Measurements from ENCODE around the gene ZBTB8OS. TPM values are rescaled to one million over a fixed set of nuclear protein-coding genes. Genes with fewer than 3 reads are reported as not detected.
A peak's percentile ranks its signal among the peaks of the same experiment; 100 is the strongest.

ZBTB8OS gene
- total and polyA plus RNA-seq, 9 of the 15 experiments (the other 6 are each of a cell fraction or from before 2014, with no cell fraction given) = 54.8 to 230 (median 107) TPM

DNA sequence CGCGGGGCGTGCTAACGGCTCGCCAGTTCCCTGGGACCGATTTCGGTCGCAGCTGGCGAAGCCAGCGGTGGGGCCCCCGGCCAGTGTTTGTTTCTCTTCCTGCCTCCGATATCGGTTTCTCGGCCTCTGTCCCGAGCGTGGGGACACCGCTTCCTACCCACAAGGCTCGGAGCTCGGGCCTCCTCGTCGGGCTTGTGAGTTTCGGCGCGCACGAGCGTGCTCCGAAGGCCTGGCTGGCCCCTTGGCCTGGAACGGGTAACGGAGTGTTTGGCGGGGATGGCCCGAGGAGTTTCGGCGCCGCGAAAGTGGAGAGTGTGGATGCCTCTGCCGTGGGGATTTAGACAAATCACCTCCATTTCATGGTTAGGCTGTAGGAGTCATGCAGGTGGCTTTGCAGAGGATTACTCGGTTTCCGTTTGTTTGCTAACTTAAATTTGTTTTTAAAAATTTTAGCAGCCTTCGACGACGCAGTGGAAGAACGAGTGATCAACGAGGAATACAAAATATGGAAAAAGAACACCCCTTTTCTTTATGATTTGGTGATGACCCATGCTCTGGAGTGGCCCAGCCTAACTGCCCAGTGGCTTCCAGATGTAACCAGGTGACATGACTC lies 1.2 kb upstream of the ZBTB8OS start (continued):
- TF ChIP-seq, protein P1, sequence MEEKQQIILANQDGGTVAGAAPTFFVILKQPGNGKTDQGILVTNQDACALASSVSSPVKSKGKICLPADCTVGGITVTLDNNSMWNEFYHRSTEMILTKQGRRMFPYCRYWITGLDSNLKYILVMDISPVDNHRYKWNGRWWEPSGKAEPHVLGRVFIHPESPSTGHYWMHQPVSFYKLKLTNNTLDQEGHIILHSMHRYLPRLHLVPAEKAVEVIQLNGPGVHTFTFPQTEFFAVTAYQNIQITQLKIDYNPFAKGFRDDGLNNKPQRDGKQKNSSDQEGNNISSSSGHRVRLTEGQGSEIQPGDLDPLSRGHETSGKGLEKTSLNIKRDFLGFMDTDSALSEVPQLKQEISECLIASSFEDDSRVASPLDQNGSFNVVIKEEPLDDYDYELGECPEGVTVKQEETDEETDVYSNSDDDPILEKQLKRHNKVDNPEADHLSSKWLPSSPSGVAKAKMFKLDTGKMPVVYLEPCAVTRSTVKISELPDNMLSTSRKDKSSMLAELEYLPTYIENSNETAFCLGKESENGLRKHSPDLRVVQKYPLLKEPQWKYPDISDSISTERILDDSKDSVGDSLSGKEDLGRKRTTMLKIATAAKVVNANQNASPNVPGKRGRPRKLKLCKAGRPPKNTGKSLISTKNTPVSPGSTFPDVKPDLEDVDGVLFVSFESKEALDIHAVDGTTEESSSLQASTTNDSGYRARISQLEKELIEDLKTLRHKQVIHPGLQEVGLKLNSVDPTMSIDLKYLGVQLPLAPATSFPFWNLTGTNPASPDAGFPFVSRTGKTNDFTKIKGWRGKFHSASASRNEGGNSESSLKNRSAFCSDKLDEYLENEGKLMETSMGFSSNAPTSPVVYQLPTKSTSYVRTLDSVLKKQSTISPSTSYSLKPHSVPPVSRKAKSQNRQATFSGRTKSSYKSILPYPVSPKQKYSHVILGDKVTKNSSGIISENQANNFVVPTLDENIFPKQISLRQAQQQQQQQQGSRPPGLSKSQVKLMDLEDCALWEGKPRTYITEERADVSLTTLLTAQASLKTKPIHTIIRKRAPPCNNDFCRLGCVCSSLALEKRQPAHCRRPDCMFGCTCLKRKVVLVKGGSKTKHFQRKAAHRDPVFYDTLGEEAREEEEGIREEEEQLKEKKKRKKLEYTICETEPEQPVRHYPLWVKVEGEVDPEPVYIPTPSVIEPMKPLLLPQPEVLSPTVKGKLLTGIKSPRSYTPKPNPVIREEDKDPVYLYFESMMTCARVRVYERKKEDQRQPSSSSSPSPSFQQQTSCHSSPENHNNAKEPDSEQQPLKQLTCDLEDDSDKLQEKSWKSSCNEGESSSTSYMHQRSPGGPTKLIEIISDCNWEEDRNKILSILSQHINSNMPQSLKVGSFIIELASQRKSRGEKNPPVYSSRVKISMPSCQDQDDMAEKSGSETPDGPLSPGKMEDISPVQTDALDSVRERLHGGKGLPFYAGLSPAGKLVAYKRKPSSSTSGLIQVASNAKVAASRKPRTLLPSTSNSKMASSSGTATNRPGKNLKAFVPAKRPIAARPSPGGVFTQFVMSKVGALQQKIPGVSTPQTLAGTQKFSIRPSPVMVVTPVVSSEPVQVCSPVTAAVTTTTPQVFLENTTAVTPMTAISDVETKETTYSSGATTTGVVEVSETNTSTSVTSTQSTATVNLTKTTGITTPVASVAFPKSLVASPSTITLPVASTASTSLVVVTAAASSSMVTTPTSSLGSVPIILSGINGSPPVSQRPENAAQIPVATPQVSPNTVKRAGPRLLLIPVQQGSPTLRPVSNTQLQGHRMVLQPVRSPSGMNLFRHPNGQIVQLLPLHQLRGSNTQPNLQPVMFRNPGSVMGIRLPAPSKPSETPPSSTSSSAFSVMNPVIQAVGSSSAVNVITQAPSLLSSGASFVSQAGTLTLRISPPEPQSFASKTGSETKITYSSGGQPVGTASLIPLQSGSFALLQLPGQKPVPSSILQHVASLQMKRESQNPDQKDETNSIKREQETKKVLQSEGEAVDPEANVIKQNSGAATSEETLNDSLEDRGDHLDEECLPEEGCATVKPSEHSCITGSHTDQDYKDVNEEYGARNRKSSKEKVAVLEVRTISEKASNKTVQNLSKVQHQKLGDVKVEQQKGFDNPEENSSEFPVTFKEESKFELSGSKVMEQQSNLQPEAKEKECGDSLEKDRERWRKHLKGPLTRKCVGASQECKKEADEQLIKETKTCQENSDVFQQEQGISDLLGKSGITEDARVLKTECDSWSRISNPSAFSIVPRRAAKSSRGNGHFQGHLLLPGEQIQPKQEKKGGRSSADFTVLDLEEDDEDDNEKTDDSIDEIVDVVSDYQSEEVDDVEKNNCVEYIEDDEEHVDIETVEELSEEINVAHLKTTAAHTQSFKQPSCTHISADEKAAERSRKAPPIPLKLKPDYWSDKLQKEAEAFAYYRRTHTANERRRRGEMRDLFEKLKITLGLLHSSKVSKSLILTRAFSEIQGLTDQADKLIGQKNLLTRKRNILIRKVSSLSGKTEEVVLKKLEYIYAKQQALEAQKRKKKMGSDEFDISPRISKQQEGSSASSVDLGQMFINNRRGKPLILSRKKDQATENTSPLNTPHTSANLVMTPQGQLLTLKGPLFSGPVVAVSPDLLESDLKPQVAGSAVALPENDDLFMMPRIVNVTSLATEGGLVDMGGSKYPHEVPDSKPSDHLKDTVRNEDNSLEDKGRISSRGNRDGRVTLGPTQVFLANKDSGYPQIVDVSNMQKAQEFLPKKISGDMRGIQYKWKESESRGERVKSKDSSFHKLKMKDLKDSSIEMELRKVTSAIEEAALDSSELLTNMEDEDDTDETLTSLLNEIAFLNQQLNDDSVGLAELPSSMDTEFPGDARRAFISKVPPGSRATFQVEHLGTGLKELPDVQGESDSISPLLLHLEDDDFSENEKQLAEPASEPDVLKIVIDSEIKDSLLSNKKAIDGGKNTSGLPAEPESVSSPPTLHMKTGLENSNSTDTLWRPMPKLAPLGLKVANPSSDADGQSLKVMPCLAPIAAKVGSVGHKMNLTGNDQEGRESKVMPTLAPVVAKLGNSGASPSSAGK (IDR thresholded peaks at IDR 0.05) = peak; percentile 91
- TF ChIP-seq, protein P2, sequence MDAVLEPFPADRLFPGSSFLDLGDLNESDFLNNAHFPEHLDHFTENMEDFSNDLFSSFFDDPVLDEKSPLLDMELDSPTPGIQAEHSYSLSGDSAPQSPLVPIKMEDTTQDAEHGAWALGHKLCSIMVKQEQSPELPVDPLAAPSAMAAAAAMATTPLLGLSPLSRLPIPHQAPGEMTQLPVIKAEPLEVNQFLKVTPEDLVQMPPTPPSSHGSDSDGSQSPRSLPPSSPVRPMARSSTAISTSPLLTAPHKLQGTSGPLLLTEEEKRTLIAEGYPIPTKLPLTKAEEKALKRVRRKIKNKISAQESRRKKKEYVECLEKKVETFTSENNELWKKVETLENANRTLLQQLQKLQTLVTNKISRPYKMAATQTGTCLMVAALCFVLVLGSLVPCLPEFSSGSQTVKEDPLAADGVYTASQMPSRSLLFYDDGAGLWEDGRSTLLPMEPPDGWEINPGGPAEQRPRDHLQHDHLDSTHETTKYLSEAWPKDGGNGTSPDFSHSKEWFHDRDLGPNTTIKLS (IDR thresholded peaks at IDR 0.05; ENCODE audit: borderline replicate concordance, low read depth) = no peak
- TF ChIP-seq FOXJ3 (CRISPR knock-in tag; IDR thresholded peaks at IDR 0.05) = 0 out of 2 replicates have a peak, but pooled peaks have one; percentile 62
- TF ChIP-seq MCM7 (IDR thresholded peaks at IDR 0.05) = no peak
- TF ChIP-seq, protein P3, sequence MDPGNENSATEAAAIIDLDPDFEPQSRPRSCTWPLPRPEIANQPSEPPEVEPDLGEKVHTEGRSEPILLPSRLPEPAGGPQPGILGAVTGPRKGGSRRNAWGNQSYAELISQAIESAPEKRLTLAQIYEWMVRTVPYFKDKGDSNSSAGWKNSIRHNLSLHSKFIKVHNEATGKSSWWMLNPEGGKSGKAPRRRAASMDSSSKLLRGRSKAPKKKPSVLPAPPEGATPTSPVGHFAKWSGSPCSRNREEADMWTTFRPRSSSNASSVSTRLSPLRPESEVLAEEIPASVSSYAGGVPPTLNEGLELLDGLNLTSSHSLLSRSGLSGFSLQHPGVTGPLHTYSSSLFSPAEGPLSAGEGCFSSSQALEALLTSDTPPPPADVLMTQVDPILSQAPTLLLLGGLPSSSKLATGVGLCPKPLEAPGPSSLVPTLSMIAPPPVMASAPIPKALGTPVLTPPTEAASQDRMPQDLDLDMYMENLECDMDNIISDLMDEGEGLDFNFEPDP (CRISPR knock-in tag; IDR thresholded peaks at IDR 0.05) = peak; percentile 88; the same call in 1 of the 2 replicates
- TF ChIP-seq RAD51 (IDR thresholded peaks at IDR 0.05; ENCODE audit: borderline replicate concordance, low read depth) = no peak
- 0 out of 2 replicates have a peak, but pooled peaks have one; percentile 78 for TF ChIP-seq ZNF224 (CRISPR knock-in tag; IDR thresholded peaks at IDR 0.05)
- TF ChIP-seq, protein P4, sequence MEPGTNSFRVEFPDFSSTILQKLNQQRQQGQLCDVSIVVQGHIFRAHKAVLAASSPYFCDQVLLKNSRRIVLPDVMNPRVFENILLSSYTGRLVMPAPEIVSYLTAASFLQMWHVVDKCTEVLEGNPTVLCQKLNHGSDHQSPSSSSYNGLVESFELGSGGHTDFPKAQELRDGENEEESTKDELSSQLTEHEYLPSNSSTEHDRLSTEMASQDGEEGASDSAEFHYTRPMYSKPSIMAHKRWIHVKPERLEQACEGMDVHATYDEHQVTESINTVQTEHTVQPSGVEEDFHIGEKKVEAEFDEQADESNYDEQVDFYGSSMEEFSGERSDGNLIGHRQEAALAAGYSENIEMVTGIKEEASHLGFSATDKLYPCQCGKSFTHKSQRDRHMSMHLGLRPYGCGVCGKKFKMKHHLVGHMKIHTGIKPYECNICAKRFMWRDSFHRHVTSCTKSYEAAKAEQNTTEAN (CRISPR knock-in tag; IDR thresholded peaks at IDR 0.05) = no peak
- 0 out of 2 replicates have a peak, but pooled peaks have one; percentile 52 for TF ChIP-seq NR2F6 (CRISPR knock-in tag; IDR thresholded peaks at IDR 0.05)
- peak; percentile 70; the same call in 1 of the 2 replicates for TF ChIP-seq ZNF431 (CRISPR knock-in tag; IDR thresholded peaks at IDR 0.05)
- TF ChIP-seq CBFB (CRISPR knock-in tag; IDR thresholded peaks at IDR 0.05) = peak; percentile 92
